PFSK-1 (cell line): ENCODE data around the gene MVP.
A peak's percentile ranks its signal among the peaks of the same experiment; 100 is the strongest.

Source experiments
- FOXP2 ChIP-seq: optimal IDR thresholded peaks from 2 replicates; pipeline ENCODE3; 2011; ENCODE audit warnings: borderline replicate concordance, control low read depth, inconsistent platforms; ENCODE audit not compliant: insufficient read depth; ENCODE audit errors: extremely low read length, extremely low read depth
- POLR2AphosphoS5 ChIP-seq: IDR thresholded peaks from 2 replicates; pipeline ENCODE4 v1.6.1; 2012; ENCODE audit warnings: low read depth, mild to moderate bottlenecking, control low read depth, low read length, moderate library complexity
- SIN3A ChIP-seq: IDR thresholded peaks from 2 replicates; pipeline ENCODE4 v1.6.1; 2012; ENCODE audit warnings: mild to moderate bottlenecking, low read length, moderate library complexity, borderline replicate concordance; ENCODE audit not compliant: insufficient read depth
- TAF1 ChIP-seq: IDR thresholded peaks from 2 replicates; pipeline ENCODE4 v1.6.1; 2012; ENCODE audit warnings: low read length, control low read depth, borderline replicate concordance; ENCODE audit not compliant: insufficient read depth
- TF ChIP-seq, protein P1 (sequence below), 2 experiments: IDR thresholded peaks; 2 replicates each; pipeline versions ENCODE4 v1.6.1 to v1.8.0; 2011 to 2012; ENCODE audit warnings: low read depth in 2 of 2, low read length in 2 of 2, control low read depth in 1 of 2, inconsistent platforms in 1 of 2, mild to moderate bottlenecking in 1 of 2, moderate library complexity in 1 of 2; ENCODE audit not compliant: insufficient read depth in 1 of 2

The MVP gene

DNA sequence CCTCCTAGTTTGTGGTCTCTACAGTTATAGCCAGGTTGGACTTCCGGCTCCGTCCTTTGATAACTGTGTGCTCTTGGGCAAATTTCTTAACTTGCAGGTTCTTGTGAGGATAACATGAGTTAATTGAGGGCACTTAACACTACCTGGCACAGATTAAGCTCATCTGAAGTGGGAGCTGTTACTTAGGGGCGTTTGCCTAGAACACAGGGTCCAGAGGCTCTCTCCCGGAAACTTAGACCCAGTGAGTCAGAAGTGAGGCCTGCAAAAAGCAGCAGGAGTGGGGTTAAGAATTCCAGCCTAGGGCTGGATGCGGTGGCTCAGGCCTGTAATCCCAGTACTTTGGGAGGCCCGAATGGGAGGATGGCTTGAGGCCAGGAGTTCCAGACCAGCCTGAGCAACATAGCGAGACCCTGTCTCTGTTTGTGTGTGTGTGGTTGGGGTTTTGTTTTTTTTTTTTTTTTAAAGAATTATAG is 1.4 kb downstream of the MVP start:
- peak; percentile 57; the same call in 1 of the 2 replicates for TF ChIP-seq SIN3A
- TF ChIP-seq POLR2AphosphoS5 = no peak

DNA sequence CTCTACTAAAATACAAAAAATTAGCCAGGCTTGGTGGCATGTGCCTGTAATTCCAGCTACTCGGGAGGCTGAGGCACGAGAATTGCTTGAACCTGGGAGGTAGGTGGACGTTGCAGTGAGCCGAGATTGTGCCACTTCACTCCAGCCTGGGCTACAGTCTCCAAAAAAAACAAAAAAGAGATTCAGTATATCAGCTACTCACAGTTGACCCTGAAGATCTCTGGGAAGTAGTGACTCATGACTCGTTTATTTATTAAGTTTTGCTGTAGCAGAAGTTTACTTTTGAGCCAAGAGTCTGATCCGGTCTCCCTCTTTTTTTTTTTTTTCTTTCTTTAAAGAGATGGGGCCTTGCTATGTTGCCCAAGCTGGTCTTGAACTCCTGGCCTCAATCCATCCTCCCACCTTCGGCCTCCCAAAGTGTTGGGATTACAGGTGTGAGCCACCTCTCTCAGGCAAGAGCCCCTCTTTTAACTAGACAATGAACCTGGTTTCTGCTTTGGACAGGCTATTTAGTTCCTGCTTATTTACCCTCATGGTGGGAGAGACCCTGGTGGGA is 4.4 kb downstream of the MVP start:
- no peak for TF ChIP-seq POLR2AphosphoS5
- TF ChIP-seq, protein P1, sequence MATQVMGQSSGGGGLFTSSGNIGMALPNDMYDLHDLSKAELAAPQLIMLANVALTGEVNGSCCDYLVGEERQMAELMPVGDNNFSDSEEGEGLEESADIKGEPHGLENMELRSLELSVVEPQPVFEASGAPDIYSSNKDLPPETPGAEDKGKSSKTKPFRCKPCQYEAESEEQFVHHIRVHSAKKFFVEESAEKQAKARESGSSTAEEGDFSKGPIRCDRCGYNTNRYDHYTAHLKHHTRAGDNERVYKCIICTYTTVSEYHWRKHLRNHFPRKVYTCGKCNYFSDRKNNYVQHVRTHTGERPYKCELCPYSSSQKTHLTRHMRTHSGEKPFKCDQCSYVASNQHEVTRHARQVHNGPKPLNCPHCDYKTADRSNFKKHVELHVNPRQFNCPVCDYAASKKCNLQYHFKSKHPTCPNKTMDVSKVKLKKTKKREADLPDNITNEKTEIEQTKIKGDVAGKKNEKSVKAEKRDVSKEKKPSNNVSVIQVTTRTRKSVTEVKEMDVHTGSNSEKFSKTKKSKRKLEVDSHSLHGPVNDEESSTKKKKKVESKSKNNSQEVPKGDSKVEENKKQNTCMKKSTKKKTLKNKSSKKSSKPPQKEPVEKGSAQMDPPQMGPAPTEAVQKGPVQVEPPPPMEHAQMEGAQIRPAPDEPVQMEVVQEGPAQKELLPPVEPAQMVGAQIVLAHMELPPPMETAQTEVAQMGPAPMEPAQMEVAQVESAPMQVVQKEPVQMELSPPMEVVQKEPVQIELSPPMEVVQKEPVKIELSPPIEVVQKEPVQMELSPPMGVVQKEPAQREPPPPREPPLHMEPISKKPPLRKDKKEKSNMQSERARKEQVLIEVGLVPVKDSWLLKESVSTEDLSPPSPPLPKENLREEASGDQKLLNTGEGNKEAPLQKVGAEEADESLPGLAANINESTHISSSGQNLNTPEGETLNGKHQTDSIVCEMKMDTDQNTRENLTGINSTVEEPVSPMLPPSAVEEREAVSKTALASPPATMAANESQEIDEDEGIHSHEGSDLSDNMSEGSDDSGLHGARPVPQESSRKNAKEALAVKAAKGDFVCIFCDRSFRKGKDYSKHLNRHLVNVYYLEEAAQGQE (IDR thresholded peaks at IDR 0.05; ENCODE audit: insufficient read depth in 1 of 2, low read depth in 2 of 2, low read length in 2 of 2) = no peak
- no peak for TF ChIP-seq FOXP2
- TF ChIP-seq SIN3A = no peak
- TF ChIP-seq TAF1 = no peak

DNA sequence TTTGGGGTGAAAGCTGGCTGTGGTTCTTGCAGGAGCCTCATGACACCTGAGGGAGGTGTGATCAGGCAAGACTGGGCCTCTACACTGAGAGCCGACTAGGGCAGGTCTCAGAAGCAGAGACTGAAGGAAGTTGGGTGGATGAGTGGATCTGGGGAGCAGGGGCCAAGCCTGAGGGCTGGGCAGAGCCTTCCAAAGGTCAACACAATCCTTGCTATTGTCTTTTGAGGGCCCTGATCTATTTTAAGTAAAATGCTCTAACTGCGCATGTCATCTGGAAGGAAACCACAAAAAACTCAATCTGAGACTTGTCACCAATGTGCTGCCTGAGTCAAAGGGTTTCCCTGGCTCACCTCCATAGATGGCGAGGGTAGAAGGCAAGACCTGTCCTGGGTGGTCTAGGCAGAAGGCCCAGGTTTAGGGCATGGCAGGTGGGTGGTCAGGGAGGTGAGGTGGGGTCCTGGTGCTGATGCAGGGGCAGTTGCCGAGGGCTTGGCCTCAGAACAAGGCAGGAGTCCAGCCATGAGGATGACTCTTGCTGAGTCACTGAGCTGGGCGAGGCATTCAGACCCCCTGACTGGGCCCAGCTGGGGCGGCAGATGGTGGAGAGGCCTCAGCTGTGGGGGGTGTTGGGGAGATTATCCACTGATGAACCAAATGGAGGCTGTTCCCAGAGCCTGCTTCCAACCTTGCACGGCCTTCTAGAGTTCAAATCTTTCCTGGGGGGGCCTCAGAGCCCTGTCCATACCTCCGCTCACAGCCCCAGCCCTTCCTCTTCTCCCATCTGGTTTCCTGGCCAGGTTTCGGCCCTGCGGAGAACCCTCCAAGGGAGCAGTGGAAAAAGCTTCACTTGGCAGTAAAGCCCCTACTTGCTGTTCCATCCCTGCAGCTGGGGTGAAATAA is 5.1 kb downstream of the MVP start:
- TF ChIP-seq TAF1 (no peak), FOXP2 (no peak), POLR2AphosphoS5 (no peak), SIN3A (no peak)
- TF ChIP-seq, protein P1 (IDR thresholded peaks at IDR 0.05; ENCODE audit: insufficient read depth in 1 of 2, low read depth in 2 of 2, low read length in 2 of 2) = no peak

DNA sequence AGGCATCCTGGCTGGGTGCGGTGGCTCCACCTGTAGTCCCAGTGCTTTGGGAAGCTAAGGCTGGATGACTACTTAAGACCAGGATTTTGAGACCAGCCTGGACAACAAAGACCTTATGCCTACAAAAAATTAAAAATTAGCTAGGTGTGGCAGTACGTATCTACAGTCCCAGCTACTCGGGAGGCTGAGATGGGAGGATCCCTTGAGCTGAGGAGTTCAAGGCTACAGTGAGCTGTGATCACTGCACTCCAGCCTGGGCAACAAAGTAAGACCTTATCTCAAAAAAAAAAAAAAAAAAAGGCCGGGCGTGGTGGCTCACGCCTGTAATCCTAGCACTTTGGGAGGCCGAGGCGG is 6.1 kb downstream of the MVP start:
- TF ChIP-seq POLR2AphosphoS5 = no peak

DNA sequence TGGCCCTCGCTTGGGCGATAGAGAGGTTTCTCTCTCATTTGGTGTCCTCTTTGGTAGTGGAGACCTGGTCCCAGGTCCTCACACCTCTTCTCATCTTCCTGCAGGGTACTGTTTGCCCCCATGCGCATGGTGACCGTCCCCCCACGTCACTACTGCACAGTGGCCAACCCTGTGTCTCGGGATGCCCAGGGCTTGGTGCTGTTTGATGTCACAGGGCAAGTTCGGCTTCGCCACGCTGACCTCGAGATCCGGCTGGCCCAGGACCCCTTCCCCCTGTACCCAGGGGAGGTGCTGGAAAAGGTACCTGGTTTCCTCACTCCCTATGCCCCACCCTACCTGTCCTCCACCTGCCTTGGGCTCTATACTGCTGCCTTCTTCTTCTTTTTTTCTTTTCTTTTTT is 10.5 kb downstream of the MVP start:
- TF ChIP-seq FOXP2 = no peak
- TF ChIP-seq, protein P1 (IDR thresholded peaks at IDR 0.05; ENCODE audit: insufficient read depth in 1 of 2, low read depth in 2 of 2, low read length in 2 of 2) = no peak
- no peak for TF ChIP-seq TAF1

DNA sequence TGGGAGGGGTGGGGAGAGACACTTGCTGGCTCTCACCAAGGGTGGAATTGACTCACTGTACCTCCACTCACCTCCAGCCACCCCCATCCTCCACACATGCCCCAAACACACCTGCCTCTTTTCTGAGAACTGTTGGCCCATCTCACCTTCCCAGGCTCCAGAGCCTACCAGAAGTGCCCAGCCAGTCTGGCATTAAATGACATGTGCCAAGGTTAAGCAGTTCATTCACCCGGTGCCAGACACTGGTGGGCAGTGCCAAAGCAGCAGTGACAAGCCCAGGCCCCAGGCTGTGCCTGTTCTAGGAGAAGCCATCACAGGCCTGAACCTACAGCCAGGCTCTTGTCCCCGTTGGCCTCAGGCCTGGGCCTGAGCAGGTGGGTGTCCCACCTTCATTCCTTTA is 11.2 kb downstream of the MVP start:
- no peak for TF ChIP-seq POLR2AphosphoS5
- TF ChIP-seq TAF1 = no peak
- TF ChIP-seq, protein P1 (IDR thresholded peaks at IDR 0.05; ENCODE audit: insufficient read depth in 1 of 2, low read depth in 2 of 2, low read length in 2 of 2) = no peak
- no peak for TF ChIP-seq SIN3A
- TF ChIP-seq FOXP2 = no peak
